ENCODE measurements around the gene VCL.
"Not testable (repeated sequence)": the region's sequence is repeated elsewhere in the genome, so short reads cannot be mapped to it uniquely, and the experiment has no call there.

The VCL gene

GRCh38 chr10:74058071-74058470, 60.2 kb downstream of the VCL start:
- Histone ChIP-seq H3K27me3 (no peaks in the 10 kb centered on the region), H3K4me1 (ENCODE audit: control insufficient read depth in 1 of 2, insufficient read depth in 1 of 2, low read depth in 1 of 2, low read length in 1 of 2) (peaks cover 45 to 54% of the 10 kb centered on the region in 2 experiments), H3K4me3 (ENCODE audit: low read depth in 1 of 2, low read length in 1 of 2) (no peak overlapping the region), H3K27ac (peak overlapping the region; percentile 70), H3K36me3 (peaks cover 3% of the 10 kb centered on the region), H3K9me3 (no peaks in the 10 kb centered on the region)
- TF ChIP-seq, protein P1, sequence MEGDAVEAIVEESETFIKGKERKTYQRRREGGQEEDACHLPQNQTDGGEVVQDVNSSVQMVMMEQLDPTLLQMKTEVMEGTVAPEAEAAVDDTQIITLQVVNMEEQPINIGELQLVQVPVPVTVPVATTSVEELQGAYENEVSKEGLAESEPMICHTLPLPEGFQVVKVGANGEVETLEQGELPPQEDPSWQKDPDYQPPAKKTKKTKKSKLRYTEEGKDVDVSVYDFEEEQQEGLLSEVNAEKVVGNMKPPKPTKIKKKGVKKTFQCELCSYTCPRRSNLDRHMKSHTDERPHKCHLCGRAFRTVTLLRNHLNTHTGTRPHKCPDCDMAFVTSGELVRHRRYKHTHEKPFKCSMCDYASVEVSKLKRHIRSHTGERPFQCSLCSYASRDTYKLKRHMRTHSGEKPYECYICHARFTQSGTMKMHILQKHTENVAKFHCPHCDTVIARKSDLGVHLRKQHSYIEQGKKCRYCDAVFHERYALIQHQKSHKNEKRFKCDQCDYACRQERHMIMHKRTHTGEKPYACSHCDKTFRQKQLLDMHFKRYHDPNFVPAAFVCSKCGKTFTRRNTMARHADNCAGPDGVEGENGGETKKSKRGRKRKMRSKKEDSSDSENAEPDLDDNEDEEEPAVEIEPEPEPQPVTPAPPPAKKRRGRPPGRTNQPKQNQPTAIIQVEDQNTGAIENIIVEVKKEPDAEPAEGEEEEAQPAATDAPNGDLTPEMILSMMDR (IDR thresholded peaks at IDR 0.05): no peak

DNA sequence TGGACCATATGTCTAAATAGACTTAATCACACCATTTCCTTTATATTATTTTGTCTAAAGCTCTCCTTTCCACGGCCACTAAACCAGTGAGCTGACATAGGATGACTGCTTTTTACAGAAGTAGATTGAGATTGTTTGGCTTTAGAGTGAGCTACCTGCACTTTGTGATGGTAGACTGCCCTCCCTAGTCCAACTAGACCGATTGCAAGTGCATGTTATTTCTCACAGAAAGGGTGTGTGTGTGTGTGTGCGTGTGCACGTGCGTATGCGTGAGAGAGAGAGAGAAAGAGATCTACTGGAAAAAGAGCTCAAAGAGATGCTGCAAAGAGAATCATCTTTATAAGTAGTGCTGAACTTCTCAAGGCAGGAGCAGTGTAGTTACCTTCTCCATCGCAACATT, 60.7 kb downstream of the VCL start:
- H3K27ac ChIP-seq: peak overlapping the region; percentile 70
- TF ChIP-seq, protein P1 (IDR thresholded peaks at IDR 0.05): no peak

GRCh38 chr10:74061104-74061503, 63.2 kb downstream of the VCL start:
- Histone ChIP-seq H3K9me3 (no peaks in the 10 kb centered on the region), H3K4me1 (ENCODE audit: control insufficient read depth in 1 of 2, insufficient read depth in 1 of 2, low read depth in 1 of 2, low read length in 1 of 2) (peaks cover 32 to 46% of the 10 kb centered on the region in 2 experiments), H3K4me3 (ENCODE audit: low read depth in 1 of 2, low read length in 1 of 2) (no peak overlapping the region), H3K27ac (no peak overlapping the region), H3K27me3 (no peaks in the 10 kb centered on the region), H3K36me3 (peaks cover 26% of the 10 kb centered on the region)
- TF ChIP-seq, protein P1 (IDR thresholded peaks at IDR 0.05): no peak

More for the DNA sequence above, 60.7 kb downstream of the VCL start:
- Histone ChIP-seq H3K9me3 (no peaks in the 10 kb centered on the region), H3K27me3 (no peaks in the 10 kb centered on the region), H3K36me3 (peaks cover 7% of the 10 kb centered on the region), H3K4me3 (ENCODE audit: low read depth in 1 of 2, low read length in 1 of 2) (no peak overlapping the region), H3K4me1 (ENCODE audit: control insufficient read depth in 1 of 2, insufficient read depth in 1 of 2, low read depth in 1 of 2, low read length in 1 of 2) (peaks cover 45 to 54% of the 10 kb centered on the region in 2 experiments)

DNA sequence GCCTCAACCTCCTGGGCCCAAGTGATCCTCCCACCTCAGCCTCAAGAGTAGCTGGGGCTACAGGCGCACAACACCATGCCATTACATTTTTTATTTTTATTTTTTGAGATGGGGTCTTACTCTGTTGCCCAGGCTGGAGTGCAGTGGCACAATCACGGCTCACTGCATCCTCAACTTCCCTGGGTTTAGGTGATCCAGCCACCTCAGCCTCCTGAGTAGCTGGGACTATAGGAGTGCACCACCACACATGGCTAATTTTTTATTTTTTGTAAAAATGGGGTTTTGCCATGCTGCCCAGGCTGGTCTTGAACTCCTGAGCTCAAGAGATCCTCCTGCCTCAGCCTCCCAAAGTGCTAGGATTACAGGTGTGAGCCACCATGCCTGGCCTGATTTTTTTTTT, 64.1 kb downstream of the VCL start:
- H3K36me3 ChIP-seq: peaks cover 28% of the 10 kb centered on the region
- not testable (repeated sequence) for H3K4me3 ChIP-seq (ENCODE audit: low read depth in 1 of 2, low read length in 1 of 2); H3K27me3 ChIP-seq; H3K9me3 ChIP-seq; H3K27ac ChIP-seq
- H3K4me1 ChIP-seq (ENCODE audit: control insufficient read depth in 1 of 2, insufficient read depth in 1 of 2, low read depth in 1 of 2, low read length in 1 of 2): peaks cover 24 to 37% of the 10 kb centered on the region in 2 experiments

GRCh38 chr10:74063256-74063655, 65.3 kb downstream of the VCL start:
- Histone ChIP-seq H3K4me3 (ENCODE audit: low read depth in 1 of 2, low read length in 1 of 2) (no peak overlapping the region), H3K27ac (peak overlapping the region; percentile 29), H3K36me3 (peaks cover 28% of the 10 kb centered on the region), H3K4me1 (ENCODE audit: control insufficient read depth in 1 of 2, insufficient read depth in 1 of 2, low read depth in 1 of 2, low read length in 1 of 2) (peaks cover 25 to 33% of the 10 kb centered on the region in 2 experiments), H3K9me3 (no peaks in the 10 kb centered on the region), H3K27me3 (no peaks in the 10 kb centered on the region)
- TF ChIP-seq, protein P1 (IDR thresholded peaks at IDR 0.05): no peak

- H3K4me3 ChIP-seq (ENCODE audit: low read depth in 1 of 2, low read length in 1 of 2): no peak overlapping the region
- peaks cover 9 to 12% of the 10 kb centered on the region in 2 experiments for H3K4me1 ChIP-seq (ENCODE audit: control insufficient read depth in 1 of 2, insufficient read depth in 1 of 2, low read depth in 1 of 2, low read length in 1 of 2)
- no peaks in the 10 kb centered on the region for H3K27me3 ChIP-seq
- H3K36me3 ChIP-seq: peaks cover 43% of the 10 kb centered on the region
- peak overlapping the region; percentile 48 for H3K27ac ChIP-seq
- TF ChIP-seq, protein P1 (IDR thresholded peaks at IDR 0.05): no peak
- H3K9me3 ChIP-seq: no peaks in the 10 kb centered on the region
These were observed 69.7 kb downstream of the VCL start for GRCh38 chr10:74067373-74068352.

Data from neutrophil (primary cell).